CD1c-positive myeloid dendritic cell (primary cell): ENCODE data around the gene GRK4.
"Not testable (repeated sequence)": the region's sequence is repeated elsewhere in the genome, so short reads cannot be mapped to it uniquely, and the experiment has no call there.

ENCODE experiments used
- DNase-seq: peaks from one replicate; pipeline ENCODE4 v3.0.0-alpha.2; 2016; ENCODE audit errors: extremely low spot score

GRK4 gene

GRCh38 chr4:2941138-2942036 lies 22.0 kb upstream of the GRK4 start:
- no peak for DNase-seq

DNA sequence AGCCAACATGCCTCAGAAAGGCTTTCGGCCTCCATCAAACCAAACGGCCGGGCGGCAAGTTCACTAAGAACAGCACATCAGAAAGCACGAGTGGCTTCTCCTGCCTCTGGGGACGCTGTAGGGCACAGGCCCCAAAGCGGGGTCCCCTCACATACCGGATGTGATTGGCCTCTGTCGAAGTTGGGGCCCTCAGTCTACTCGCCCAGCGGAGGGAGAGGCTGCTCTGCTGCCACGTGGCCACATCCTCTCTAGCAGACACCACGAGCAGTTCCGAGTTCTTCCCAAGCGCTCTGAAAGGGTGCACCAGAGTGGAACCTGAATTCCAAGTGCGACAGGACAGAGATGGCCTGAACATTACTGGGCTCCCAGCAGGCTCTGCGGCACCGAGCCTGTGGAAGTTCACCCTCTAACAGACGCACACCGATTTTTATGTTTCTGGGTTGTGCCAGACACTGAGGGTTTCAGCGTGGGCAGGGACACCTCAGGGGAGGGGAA lies 21.3 kb upstream of the GRK4 start:
- no peak for DNase-seq

GRCh38 chr4:2942532-2943363 lies 20.6 kb upstream of the GRK4 start:
- no peak for DNase-seq

- no peak for DNase-seq
Observed at GRCh38 chr4:2943364-2944090, 19.8 kb upstream of the GRK4 start.

GRCh38 chr4:2944091-2944482 lies 19.3 kb upstream of the GRK4 start:
- DNase-seq = no peak

GRCh38 chr4:2944586-2945526 lies 18.5 kb upstream of the GRK4 start:
- DNase-seq = peak; percentile 25

DNA sequence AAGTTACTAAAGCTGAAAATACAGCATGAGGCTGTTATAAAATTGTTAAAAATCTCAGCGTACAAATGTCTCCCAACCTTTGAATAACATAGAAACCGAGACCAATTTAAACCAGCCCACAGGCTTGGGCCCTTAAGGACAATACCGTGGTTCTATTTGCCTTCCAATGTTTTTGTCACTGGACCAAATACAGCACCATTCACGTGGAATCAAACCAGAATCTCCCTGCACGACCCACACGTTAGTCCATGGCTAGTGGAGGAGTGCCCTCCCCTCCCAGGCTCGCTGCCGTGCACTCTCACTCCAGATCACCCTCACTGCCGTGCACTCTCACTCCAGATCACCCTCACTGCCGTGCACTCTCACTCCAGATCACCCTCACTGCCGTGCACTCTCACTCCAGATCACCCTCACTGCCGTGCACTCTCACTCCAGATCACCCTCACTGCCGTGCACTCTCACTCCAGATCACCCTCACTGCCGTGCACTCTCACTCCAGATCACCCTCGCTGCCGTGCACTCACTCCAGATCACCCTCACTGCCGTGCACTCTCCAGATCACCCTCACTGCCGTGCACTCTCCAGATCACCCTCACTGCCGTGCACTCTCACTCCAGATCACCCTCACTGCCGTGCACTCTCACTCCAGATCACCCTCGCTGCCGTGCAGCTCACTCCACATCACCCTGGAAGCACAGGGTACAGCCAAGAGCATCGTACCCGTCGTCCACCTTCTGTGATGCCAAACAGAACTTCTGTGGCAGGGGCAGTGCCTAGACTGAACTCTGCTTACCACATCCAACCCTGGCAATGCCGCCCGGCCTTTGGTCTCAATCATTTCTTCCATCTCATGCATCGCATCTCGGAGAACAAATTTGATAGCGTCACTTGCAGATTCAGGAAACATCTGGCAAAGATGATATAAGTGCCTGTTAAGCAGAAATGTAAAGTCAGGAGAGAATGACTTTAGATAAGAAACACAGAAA lies 17.5 kb upstream of the GRK4 start:
- not testable (repeated sequence) for DNase-seq

- DNase-seq = no peak
Observed at GRCh38 chr4:2946812-2947600, 16.4 kb upstream of the GRK4 start.

DNA sequence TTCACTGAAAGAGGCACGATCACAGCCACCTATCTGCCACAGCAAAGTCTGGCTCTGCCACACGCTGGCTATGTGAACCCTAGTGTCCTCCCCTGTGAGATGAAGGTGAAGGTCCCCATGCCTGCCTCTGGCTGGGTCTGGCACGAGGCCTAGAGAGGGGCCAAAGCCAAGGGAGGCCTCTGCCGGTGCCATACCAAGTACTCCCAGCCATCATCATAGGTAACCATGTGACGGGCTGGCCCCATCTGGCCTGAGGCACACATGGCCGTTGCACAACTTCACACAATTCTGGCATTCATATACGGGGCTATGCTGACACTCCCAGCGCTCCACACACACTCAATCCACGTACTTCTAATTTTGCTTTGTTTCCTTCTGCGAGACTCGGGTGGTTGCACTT lies 15.4 kb upstream of the GRK4 start:
- no peak for DNase-seq

- DNase-seq = no peak
Observed at GRCh38 chr4:2948895-2949781, 14.2 kb upstream of the GRK4 start.

DNA sequence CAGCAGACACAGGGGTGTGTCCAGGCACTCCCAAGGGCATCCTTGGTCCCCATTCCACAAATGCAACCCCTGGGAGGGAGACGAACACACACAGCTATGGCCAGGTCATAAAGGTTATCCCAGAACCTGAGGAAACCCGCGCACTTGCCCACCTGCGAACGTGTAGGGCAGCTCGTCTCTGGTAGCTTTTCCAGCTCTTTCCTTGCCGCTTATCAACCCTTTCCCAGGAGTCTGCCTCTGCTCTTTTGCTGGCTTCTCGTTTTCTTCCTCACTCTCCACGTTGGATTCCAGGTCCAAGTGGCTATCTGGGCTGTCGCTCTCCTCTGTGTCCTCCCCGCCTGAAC lies 13.6 kb upstream of the GRK4 start:
- no peak for DNase-seq

DNA sequence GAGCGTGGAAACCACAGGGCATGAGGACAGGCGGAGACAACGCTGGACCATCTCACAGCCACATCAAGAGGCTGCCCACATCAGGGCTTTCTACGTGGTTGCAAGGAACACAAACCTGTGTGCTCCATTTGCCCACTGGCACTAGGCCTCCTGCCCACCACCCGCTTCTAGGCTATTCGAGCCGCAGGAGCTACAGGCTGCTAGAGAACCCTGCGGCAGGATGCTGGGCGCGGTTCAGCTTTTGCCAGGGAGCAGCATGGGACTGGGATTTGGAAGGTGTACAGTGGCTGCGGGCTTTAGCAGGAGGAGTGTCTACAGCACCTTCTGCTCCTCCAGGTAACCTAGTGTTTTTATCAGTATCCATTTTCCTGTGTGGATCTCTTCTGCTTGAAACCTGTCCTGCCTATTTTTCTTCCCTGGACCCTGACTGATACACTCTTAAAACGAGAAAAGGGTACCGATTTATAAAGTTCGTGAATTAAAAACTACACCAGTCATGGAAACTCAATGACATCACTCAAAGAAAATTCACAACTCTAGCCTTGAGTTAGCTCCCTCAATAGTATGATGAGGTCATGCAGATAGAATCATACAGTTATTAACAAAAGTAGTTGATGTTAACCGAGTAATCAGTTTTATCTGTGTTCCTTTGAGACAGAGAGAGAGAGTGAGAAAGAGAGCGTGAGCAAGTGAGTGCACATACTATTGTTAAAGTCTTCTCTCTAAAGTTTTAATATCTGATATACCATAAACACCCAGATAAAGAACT lies 13.0 kb upstream of the GRK4 start:
- DNase-seq = no peak

GRCh38 chr4:2953496-2953895 lies 9.9 kb upstream of the GRK4 start:
- no peak for DNase-seq

DNA sequence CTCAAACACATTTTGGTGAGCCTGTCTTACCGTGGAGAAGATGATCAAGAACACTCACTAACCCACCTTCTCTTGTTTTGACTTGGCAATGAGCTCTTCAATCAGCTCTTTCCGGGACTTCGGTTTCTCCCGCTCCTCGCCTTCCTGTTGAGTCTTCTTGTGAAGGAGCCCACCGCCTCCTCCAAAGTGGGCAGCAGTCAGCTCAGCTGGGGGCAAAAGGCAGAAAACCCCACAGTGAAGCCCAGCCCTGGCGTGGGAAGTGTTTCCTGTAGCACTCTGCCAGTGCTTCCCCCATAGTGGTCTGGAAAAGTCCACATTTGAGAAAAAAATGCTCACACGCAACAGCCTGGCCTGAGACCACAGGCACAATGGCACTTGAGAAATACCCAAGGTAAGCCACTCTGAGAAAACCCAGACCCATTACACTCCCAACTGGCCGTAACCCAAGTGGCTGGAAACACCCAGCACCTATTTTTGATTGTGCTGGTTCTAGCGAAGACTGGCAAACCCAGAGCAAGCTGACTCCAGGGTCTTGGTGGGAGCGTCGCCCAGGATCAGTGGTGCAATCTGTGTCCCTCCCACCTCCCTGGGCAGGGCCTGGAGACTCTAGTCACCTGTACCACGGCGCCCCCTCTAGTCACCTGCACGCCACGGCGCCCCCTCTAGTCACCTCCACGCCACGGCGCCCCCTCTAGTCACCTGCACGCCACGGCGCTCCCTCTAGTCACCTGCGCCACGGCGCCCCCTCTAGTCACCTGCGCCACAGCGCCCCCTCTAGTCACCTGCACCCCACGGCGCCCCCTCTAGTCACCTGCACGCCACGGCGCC lies 8.8 kb upstream of the GRK4 start:
- no peak for DNase-seq

- DNase-seq = not testable (repeated sequence)
Observed at GRCh38 chr4:2955186-2956044, 8.0 kb upstream of the GRK4 start.
